ENCODE data around the gene P2RX1.
"Not testable (repeated sequence)": the region's sequence is repeated elsewhere in the genome, so short reads cannot be mapped to it uniquely, and the experiment has no call there.

The P2RX1 gene

DNA sequence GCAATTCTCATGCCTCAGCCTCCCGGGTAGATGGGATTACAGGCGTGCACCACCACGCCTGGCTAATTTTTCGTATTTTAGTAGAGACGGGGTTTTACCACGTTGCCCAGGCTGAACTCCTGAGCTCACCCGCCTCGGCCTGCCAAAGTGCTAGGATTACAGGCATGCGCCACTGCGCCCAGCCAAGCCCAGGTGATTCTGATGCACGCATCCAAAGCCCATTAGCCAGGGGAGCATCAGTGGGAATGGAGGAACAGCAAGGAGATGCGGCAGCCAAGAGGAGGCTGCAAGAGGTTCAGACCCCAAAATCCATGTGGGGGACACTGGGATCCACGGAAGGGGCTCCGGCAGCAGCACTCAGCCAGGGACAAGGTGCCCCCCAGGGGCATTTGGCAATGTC lies 35.9 kb upstream of the P2RX1 start:
- DNase-seq (ENCODE audit: insufficient read length, low spot score) (no peak), FAIRE-seq (no peak)

DNA sequence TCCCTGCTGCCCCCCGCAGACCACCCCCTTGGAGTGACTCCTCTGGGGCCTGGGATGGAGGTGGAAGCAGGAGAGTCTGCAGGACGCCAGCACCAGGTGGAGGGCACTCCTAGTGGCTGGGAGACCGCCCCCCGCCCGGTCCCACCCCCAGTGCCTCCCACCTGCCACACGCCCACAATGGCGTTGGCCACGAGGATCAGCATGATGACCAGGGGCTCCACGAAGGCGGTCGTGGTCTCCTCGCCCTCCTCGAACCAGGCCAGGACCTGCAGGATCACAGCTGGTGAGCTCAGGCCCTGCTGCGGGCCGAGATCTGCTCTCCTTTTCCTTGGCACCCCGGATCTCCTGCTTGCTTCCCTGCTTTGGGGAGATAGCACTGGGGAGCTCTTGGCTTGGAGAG lies 35.2 kb upstream of the P2RX1 start:
- FAIRE-seq (no peak), DNase-seq (ENCODE audit: insufficient read length, low spot score) (no peak)

DNA sequence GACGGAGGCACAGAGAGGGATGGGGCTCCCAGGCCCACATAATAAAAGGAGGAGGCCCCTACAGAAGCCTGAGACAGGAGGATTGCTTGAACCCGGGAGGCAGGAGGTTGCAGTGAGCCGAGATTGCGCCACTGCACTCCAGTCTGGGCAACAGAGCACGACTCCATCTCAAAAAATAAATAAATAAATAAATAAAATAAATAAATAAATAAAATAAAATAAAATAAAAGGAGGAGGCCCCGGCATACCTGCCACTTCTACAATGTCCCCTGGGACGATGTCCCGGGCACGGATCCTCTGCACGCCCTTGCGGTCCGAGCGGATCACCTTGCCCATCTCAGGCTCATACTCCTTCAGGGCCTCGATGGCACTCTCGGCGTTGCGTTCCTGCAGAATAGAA lies 34.7 kb upstream of the P2RX1 start:
- DNase-seq (ENCODE audit: insufficient read length, low spot score) = no peak
- no peak for FAIRE-seq

DNA sequence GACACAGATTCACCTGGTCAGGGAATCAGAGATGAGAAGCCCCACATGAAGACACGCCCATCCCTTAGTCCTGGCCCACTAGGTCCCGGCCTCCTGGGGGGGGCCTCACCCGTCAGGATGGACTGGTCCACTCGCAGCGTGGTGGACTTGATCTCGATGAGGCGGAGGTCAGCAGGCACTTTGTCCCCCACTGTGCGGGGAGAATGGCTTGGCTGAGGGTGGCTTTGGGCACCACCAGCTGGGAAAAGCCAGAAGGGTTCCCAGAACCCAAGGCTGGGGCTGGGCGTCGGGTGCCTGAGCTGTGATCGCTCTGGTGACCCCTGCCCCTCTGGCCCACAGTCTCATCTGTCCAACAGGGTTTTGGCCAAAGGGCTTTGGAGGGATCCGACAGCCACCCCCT lies 34.3 kb upstream of the P2RX1 start:
- DNase-seq (ENCODE audit: insufficient read length, low spot score) = no peak
- no peak for FAIRE-seq

DNA sequence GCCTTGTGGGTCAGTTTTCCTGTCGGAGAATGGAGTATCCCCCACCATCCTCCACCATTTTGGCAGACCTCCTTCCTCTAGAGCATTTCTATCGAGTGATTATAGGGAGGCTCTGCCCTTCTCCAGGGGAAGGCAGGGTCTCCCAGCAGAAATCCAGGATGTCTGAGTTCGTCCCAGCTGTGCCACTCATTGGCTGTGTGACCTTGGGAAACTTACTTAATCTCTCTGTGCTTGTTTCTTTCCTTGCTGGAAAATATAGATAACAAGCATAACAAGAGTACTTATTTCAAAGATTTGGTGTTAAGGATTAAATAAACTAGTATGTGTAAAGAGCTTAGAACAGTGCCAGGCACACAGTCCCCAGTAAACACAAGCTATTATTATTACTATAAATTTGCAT lies 33.2 kb upstream of the P2RX1 start:
- DNase-seq (ENCODE audit: insufficient read length, low spot score) (no peak), FAIRE-seq (no peak)

DNA sequence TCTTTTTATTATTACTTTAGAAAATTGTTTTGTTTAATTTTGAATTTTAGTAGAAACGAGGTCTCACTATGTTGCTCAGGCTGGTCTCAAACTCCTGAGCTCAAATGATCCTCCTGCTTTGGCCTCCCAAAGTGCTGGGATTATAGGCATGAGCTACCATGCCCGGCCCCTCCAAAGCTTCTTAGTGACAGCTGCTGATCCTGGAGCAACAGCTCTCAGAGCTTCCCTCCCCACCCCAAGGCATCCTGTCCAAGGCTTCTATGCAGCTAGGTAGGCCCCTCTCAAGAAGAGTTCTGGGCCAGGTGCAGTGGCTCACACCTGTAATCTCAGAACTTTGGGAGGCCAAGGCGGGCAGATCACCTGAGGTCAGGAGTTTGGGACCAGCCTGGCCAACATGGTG lies 32.3 kb upstream of the P2RX1 start:
- not testable (repeated sequence) for DNase-seq (ENCODE audit: insufficient read length, low spot score)

DNA sequence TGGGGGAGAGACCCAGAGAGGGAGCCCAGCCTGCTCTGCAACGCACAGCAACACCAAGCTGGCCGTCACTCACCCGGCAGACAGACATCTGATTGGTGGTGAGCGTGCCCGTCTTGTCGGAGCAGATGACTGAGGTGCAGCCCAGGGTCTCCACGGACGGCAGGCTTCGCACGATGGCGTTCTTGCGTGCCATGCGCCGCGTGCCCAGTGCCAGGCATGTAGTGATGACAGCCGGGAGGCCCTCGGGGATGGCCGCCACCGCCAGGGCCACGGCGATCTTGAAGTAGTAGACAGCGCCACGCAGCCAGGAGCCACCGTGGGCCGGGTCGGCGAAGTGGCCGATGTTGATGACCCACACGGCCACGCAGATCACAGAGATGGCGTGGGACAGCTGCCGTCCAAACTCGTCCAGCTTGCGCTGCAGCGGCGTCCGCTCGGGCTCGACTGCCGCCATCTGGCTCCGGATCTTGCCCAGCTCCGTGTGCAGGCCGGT lies 31.1 kb upstream of the P2RX1 start:
- FAIRE-seq (no peak), DNase-seq (ENCODE audit: insufficient read length, low spot score) (no peak)

More for the DNA sequence above, 32.3 kb upstream of the P2RX1 start:
- FAIRE-seq = not testable (repeated sequence)

DNA sequence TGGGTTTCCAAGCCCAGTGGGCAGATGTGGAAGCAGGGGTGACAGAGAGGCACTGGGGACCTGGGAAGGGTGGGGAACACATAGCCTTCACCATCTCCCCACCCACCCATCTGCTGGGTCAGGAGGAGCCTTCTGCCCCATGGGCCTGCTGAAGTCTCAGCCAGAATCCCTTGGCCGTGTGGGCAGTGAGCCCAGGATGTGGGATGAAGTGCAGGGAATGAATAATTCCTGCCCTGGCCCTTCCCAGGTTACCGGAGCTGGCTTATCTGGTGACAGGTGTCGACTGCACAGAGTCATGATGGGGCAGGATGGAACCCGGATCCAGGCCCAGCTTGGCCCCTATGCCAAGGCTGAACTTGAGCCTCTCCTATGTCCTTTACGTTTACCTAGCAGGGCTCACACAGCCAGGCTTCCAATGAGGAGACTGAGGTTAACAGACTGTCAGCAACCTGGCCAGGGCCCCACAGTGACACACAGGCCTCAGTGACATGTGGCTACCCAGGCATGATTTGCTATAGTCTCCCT lies 30.5 kb upstream of the P2RX1 start:
- FAIRE-seq = no peak

DNA sequence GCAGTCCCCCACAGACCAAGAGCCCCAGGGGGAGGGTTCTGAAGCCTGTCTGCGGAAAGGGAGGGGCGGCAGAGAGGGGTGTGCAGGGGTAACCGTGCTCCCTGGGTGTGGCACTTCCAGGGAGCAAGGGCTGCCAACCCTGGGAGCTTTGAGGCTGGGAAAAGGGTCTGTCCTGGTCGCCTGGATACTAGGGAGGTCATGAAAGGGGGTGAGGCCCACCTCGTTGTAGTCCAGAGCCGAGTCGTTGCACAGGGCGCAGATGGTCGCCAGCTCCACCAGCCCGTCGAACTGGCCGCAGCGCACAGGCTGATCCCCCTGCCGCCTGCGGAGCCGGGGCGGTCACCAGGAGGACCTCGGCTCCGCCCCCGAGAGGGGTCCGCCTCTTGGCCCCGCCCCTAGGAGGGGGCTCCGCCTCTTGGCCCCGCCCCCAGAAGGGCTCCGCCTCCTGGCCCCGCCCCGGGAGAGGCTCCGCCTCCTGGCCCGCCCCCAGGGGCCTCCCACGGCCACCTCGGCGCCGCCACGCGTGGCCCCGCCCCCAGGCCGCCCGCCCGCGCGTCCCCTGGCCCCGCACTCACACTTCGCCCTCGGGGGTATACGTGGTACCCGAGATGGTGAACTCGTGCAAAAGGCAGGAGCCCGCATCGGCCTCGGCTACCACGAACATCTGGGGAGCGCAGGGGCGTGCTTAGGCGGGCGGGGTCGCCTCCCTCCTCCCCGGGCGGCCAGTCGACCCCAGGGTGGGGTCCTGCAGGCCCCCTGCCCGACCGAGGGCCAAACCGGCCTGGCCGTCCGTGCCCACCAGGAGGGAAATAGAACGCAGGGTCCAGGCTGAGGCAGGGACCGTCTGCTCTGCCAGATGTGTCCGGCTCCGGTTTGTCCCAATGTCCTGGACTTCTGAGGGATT lies 28.5 kb upstream of the P2RX1 start:
- FAIRE-seq (no peak), DNase-seq (ENCODE audit: insufficient read length, low spot score) (peak; percentile 30)

More for the DNA sequence above, 30.5 kb upstream of the P2RX1 start:
- no peak for DNase-seq (ENCODE audit: insufficient read length, low spot score)

DNA sequence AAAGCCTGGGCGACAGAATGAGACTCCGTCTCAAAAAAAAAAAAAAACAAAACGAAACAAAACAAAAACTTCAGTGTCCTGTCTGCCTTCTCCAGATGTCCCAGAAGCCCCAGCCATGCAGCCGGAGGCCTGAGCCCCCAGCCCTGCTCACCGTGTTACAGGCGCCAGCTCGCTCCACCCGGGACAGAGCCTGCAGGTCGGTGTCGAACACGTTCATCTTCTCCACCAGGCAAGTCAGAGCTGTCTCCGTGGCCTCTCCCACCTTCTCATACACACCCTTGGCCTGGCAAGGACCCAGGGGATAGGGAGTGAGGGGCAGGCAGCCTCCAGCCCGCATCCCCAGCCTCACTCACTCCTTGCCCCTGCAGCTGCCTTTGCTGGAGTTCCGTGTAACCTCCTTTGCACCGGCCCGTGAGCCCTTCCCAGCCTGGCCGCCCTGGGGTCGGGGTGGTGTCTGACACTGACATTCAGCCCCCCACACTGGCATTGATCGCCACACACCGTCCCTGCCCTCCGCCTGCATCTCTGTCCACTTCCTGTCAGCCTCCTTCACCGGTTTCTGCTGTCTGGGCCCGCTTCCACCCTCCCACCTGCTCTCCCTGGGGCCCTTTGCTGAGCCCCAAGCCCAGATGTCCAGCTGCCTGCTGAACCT lies 27.1 kb upstream of the P2RX1 start:
- DNase-seq (ENCODE audit: insufficient read length, low spot score) (no peak), FAIRE-seq (no peak)

DNA sequence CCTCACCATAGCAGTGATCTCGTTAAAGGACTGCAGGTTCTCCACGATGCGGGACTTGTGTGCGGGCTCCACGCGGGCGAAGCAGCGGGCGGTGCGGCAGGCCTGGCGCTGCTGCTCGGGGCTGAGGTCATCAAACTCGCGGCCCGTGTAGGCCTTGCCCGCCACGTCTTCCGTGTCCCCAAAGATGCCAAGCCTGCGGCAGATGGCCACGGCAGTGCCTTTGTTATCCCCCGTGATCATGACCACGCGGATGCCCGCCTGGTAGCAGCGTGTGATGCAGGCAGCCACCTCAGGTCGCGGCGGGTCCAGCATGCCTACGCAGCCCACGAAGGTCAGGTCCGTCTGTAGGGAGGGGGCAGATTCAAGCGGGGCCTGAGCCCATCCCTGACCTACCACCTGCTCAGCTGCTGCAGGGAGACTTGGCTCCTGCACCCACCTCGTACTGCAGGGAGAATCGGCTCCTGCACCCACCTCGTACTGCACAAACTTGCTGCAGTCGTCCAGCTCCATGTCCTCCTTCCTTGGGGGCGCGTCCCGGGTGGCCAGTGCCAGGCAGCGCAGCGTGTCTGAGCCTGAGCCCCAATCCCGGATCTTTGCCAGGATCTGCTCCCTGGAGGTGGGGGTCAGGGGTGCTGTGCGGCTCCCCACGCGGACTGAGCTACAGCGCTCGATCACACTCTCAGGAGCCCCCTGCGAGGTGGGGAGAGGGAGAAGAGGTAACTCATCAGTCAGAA lies 24.9 kb upstream of the P2RX1 start:
- no peak for FAIRE-seq
- no peak for DNase-seq (ENCODE audit: insufficient read length, low spot score)

DNA sequence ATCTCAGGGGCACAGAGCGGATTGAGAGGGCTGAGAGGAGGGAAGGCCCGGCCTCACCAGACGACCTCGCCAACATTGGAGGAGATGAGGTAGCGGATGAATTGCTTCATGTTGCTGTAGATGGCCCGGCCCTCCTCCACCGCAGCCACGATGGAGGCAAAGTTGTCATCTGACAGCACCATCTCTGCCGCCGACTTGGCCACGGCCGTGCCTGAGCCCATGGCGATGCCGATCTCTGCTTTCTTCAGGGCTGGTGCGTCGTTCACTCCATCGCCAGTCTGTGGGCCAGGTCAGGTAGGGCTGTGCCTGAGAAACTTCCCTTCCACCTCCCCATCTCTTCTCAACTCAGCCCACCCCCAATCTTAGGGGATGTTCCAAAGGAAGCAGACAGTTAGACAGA lies 21.1 kb upstream of the P2RX1 start:
- FAIRE-seq = peak; percentile 76
- DNase-seq (ENCODE audit: insufficient read length, low spot score) = no peak

DNA sequence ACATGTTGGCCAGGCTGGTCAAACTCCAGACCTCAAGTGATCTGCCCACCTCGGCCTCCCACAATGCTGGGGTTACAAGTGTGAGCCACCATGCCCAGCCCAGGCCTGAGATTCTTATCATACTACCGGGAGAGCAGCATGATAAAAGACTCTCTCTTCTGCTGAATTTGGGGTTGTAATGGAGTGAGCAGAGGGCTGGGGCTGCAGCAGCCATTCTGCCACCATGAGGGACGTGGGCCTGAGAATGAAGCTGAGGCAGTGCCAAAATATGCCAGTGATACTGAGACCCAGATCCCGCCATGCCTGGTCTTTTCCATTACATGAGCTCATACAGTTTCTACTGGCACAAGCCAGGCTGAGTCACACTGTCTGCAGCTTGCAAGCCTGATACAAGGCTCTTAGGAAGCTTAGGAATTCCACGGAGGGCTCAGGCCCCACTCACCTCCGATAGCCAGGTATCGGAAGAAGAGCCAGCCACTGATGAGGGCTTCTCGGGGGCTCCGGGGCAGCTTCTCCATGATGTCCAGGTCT lies 19.6 kb upstream of the P2RX1 start:
- DNase-seq (ENCODE audit: insufficient read length, low spot score) (no peak), FAIRE-seq (no peak)

DNA sequence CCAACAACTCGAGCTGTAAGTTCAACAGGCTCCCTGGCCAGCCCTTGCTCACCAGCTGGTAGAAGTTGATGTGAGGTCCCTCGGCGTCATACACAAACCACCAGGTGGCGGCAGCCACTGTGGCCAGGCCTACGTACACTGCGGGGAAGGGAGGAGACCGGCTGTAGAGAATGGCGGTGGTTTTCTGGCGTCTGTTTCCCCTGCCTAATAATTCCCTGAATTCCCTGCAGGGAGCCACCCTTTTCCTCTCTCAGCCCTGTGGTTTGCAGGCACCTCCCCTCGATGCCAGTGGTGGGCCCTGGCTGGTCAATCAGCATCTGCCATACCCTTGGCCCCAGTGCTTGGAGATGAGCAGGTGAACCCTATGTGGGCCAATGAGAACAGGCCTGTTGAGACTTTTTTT lies 18.9 kb upstream of the P2RX1 start:
- peak; percentile 45 for DNase-seq (ENCODE audit: insufficient read length, low spot score)

DNA sequence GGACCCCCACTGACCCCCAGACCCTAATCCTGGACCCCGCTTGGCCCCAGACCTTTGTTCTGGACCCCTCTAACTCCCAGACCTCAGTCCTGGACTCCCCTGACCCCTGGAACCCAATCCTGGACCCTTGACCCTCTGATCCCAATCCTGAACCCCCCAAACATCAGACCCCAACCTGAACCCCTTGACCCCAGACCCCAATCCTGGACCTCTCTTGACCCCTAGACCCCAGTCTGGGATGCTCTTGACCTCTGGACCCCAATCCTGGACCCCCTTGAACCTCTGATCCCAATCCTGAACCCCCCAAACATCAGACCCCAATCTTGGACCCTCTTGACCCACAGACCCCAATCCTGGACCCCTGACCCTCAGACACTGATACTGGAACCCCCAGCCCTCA lies 13.5 kb upstream of the P2RX1 start:
- DNase-seq (ENCODE audit: insufficient read length, low spot score) = no peak
- FAIRE-seq = no peak

More for the DNA sequence above, 18.9 kb upstream of the P2RX1 start:
- no peak for FAIRE-seq

DNA sequence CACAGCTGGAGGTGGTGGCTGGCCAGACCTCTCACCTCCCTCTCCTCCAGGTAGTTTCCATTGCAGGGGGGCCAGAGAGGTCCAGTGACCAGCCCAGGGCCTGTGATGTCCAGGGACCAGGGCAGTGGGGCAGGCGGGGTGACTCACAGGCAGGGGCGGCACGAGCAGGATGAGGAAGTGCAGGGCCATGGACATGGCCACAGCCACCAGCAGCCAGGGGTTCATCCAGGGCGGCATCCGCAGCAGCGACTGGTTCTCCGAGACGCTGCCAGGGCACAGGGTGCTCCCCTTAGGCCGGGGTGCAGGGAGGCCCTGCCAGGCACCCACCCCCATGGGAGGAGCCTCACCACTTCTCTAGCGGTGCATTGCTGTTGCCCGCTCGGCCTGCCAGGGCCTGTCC lies 12.9 kb upstream of the P2RX1 start:
- FAIRE-seq (no peak), DNase-seq (ENCODE audit: insufficient read length, low spot score) (no peak)

DNA sequence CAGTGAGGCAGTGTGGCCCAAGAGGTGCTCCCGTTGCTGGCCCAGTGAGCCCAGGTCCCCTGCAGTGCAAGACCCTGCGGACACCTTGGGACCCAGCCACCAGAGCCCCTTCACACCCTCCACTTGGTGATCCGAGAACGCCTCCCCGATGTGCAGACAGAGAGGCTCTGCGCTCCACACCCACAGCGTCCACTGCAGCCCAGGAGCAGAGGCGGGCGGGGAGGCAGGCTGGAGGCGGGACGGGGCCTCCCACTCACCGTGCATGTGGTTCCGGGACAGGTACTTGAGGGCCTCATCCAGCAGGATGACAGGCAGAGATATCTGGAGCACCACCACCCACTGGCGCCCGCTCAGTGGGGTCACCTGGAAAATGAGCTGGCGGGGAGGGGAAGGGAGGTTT lies 12.1 kb upstream of the P2RX1 start:
- no peak for FAIRE-seq
- no peak for DNase-seq (ENCODE audit: insufficient read length, low spot score)

DNA sequence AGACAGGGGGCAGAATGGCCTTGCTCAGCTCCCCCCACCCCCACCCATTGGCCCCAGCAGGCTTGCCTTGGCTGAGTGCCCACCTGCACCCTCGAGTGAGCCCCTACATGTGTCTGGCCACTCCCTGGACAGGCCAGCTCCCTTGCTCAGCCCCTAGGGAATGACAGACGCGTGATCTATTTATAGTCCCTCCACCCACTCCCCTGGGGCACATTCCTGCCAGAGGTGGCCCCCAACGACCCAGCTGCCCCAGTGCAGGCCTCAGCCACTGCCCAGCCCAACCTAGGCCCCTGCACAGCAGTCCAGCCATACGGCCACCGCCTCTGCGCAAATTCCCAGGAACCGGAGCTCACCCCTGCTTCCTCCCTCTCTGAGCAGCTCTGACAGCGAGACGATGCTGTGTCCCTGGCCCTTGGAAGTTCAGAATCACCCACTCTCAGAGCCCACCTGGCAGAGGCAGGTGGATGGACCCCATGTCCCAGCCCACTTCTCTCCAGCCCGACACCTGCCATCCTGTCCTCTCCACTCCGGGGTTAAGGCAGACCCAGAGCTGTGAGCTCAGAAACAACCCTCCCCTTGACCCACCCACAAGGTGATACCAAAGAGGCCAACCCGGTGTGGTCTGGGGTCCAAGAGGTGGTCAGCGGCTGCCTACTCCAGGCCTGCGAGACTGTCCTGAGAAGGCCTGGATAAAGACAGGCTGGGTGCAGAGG lies 11.5 kb upstream of the P2RX1 start:
- FAIRE-seq (no peak), DNase-seq (ENCODE audit: insufficient read length, low spot score) (no peak)

DNA sequence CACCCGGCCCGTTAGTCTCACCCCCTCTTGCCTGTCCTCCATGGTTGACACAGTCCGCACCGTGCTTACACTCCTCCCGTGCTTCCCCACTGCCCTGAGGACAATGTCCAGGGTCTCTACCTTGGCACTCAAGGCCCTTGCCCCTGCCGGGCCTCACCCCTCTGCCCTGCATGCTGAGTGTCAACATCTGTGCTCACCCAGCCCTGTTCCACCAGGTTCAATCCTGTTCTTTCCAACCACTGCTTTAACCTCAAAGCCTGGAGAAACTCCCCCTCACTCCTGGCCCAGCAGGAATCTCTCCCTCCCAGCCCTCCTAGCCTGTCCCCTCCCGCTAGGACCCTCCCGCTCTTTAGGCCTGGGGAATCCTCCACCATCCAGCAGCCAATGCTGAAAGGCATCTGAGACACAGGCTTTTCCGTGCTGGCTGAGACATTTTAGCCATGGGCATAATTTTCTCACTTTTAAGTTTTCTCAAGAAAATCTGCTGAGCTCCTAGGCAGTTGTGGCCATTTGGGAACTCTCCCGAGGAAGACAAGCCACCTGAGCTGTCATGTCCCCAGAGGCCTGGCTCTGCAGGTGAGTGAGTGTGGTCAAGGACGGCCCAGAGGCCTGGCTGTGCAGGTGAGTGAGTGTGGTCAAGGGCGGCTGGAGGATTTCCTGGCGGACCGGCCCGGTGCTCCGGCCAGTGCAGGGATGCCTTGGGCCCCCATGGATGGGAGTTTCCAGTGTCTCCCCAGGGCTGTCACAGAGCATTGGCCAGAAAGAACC lies 10.8 kb upstream of the P2RX1 start:
- FAIRE-seq (no peak), DNase-seq (ENCODE audit: insufficient read length, low spot score) (no peak)

Measured in HTR-8/SVneo (cell line).